GM21619 (cell line): ENCODE results near the gene COPZ2.
A peak's percentile ranks its signal among the peaks of the same experiment; 100 is the strongest.
"Not testable (repeated sequence)": the region's sequence is repeated elsewhere in the genome, so short reads cannot be mapped to it uniquely, and the experiment has no call there.

ENCODE experiments used
- ATAC-seq: cut with Tn5 transposase; IDR thresholded peaks from one replicate; pipeline ENCODE4 v1.9.1; 2021; ENCODE audit not compliant: unreplicated experiment

The COPZ2 gene

DNA sequence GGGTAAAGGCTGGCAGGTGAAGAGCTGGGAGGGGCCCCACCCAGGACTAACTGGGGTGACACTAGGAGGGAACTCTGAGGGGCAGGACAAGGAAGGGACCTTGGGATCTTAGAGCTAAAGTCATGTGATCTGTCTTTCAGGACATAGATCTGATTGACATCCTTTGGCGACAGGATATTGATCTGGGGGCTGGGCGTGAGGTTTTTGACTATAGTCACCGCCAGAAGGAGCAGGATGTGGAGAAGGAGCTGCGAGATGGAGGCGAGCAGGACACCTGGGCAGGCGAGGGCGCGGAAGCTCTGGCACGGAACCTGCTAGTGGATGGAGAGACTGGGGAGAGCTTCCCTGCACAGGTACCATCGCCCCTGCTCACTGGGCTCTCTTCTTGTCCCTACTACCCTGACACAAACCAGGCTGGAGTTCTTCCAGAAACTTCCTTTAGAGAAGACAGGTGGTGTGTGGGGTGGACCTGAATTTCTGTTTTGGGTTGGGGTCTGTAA lies 18.7 kb upstream of the COPZ2 start:
- no peak for ATAC-seq

DNA sequence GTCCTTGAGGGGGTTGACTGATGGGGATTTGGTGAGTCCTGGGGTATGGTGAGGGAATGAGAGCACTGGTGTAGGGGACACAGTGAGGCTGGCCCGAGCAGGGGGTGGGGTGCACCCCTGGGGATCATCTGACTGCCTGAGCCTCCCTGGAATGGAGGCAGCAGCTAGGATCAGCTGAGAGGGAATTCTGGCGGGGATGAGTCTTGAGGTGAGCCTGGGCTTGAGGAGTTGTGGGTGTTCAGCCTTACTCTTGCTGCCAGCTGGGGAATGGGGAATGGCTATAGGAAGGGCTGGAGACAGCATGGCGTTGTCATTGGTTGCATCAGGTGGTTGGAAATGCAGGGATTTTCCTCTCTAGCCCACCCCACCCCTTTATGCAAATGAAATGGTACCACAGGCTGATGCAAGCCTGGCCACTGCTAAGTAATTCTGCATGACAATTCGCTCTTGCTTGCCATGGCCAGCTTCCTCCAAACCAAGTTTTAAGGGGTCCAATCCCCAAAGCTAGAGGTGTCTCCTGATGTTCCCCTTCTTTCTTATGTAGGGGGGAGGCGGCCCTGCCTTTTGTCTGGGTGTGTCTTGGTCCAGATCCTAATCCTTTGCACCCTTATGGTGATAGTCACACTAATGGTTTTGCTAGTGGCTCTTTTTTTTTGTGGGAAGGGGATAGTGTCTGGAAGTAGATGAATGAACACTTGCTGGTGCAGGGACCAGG lies 18.1 kb upstream of the COPZ2 start:
- ATAC-seq, result peak; percentile 55

DNA sequence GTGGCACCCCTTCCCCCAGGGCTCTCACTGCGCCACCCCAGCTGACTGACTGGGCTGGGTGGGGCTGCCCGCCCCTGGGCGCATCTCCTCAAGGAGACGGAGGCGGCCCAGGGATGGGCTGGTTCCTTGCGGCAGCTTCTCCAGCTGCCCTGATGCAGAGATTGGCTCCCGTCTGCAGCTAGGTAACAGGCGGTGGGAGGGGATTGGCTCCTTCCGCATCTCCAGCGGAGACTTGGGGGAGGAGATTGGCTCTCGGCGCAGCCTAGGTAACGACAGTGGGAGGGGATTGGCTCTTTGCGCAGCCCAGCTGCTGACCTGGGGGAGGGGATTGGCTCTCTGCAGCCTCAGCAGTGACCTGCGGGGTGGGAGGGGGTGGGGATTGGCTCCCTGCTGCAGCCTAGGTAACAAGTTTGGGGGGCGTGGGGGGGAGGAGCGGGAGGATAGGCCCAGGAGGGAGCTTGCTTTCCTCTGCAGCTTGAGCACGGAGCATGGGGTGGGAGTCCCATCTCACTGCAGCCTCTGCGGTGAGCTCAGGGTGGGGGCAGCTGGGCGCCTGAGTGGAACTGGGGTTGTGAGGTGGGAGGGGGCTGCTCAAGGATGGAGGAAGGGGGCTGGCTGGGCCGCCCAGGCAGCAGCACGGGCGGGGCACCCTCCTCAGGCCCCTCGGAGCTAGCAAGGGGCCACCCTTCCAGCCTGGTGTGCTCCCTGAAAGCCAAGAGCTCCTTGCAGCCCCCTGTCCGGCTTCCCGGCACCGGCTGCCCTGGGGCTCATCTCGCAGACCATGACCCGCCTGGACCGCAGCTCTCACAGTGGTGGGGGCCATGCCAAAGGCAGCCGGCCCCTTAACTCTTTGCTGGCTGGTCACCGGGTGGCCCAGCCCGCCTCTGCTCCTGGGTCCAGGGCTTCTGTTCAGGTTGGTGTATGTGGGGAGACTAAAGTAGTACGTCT lies 16.9 kb upstream of the COPZ2 start:
- no peak for ATAC-seq

DNA sequence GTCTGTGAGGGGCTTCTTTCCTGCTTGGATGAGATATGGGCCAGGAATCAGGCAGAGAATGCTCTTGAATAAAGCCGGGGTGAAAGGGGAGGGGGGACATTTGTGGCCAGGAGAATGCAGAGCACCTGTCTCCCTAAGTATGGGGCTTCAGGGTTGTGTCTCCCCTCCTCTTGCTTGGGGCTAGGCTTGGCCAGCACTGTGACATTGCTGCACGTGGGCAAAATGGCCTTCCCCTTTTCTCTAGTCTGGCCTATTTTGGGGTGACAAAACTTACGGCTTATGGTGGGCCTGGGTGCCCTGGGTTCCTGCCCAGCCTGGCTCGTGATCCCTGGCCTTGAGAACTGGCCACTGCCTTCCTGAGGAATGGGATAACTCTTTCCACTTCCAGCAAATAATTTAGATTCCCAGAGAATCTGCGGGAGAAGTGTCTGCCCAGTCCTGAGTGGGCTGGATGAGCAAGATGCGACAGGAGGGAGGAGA lies 16.2 kb upstream of the COPZ2 start:
- no peak for ATAC-seq

DNA sequence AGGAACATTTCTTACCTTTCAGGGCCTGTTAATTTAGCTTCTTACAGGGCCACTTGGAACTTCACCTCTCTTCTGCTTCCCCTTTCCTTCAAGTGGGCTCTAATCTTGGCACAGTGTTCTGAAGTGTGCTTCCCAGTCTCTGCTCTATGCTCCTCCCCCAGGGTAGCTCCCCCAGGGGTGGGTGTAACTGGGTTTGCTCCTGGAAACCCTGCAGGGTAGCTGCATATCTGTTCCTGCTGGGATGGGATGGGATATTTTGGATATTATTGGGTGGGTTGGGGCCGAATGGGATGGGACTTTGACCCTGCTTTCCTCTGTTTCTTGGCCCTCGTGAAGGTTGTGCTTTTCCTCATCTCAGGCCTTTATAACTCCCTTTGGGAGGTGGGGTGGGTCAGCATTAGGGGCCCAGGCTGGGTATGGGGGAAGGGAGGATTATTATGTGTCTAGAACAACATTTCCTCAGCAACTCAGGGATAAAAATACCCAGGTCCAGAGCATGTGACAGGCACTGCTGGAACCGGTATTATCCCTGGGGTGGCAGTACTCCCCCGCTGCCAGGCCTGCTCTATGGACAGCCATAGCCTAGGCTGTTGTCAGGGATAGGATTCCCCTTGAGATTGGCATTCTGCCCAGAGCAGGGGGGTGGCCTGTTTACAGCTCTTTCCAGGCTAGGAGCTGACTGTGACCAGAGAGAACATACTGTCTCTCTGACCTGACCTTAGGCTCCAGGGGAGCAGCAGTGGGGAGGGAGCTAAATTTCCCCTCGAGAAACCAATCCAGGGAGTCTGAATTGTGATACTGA lies 15.6 kb upstream of the COPZ2 start:
- ATAC-seq, result no peak

DNA sequence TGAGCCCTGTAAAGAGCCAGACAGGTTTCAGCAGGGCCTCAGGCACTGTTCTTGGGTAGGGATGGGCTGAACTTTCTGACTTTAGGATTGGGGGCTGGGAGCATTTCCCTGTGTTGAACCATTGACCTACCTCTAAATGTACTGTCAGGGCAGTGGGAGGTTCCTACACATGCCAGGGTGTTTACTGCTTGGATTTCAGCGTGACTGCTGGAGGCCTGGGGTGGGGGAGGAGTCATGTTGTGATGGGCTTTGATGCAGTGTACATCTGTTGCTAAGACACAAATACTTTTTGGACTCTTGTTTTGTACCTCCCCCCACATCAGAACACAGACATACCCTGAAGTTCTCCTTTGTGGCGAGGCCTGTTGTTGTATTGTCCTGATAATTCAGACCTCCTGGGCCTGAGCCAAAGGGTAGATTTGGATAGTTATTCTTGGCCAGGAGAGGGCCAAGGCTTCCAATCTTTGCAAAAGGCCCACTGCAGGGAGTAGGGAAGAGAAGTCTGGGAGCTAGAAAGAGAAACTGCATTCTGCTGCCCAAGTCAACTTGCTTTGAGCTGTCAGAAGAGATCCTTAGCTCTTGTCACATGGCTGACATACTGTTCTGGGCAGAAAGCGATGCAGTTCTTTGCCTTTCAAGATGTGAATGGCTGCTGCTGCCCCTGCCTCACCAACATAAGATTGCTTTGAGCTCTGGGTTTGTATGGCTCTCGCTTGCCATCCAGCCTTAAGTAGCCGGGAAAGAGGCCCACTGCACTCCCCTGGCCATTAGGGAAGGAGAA lies 14.3 kb upstream of the COPZ2 start:
- ATAC-seq, result no peak

DNA sequence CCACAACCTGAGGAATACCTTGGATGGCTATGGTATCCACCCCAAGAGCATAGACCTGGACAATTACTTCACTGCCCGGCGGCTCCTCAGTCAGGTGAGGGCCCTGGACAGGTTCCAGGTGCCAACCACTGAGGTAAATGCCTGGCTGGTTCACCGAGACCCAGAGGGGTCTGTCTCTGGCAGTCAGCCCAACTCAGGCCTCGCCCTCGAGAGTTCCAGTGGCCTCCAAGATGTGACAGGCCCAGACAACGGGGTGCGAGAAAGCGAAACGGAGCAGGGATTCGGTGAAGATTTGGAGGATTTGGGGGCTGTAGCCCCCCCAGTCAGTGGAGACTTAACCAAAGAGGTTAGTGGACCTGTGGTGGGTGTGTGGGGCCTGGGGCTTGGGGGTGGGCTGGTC lies 13.7 kb upstream of the COPZ2 start:
- no peak for ATAC-seq

DNA sequence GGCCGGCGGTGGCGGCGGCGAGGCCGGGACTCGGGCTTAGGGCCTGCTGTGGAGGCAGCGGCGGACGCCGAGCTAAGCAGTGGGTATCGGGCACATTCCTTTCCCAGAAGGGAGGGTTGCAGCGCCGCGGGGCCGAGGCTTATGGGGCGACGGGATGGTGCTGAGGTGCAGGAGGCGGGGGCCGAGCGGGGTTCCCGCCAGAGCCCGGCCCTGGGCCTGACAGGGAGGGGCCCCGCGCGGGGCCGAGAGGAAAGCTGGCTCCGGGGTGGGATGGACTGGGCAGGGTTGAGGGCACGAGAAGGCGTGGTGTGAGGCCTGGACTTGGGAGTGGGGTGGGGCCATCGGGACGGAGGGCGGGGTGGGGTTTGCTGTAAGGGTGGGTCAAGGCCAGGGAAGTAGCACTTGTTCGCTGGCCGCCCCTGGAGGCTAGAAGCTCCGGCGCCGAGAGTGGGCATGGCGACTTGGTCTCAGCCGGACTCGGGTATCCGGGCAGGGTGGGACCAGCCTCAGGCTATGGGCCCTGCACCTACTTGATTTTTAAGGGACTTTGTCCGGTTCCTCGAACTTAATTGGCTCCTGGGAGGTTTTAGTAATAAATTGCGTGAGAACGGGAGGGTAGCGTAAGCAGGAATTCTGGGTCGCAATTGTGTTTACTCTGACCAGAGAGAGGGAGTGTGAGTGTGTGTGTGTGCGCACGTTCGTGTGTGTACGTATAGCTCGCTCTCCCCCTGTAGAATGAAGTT lies 11.0 kb upstream of the COPZ2 start:
- ATAC-seq, result peak; percentile 35

DNA sequence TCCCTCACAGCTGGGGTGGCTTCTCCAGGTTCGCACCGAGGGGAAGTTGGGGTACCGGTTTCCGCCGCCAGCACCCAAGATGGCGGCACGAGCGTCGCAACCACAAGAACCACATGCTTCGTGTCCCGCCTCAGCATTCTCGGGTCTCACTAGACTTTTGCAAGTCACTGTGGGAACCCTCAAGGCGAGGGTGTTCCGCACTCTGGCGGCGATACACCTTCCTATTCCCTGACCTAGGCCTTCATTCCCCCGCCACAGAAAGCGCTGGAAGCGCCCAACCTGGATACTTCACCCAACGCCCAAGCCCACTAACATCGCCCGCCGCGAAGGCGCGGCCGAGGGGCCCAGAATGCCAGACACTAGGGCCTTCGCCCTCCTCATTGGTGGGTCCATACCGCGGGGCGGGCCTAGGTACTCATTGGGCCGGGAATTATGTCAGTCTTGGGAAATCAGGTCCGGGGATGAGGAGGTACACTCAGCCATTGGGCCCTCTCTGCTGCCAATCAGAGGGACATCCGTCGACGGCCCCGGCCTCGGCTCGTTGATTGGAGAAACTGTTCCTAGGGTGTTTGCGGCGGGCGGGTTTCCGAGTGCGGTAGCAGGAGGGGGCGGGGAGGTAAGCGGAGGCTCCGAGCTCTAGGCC lies 10.3 kb upstream of the COPZ2 start, which contains the start of gene NFE2L1:
TSS of gene NFE2L1 (plus strand) at position 619 of the 643 bp plus-strand sequence. CDS start 2,760 bp downstream, outside the sequence.
- ATAC-seq, result peak; percentile 87

DNA sequence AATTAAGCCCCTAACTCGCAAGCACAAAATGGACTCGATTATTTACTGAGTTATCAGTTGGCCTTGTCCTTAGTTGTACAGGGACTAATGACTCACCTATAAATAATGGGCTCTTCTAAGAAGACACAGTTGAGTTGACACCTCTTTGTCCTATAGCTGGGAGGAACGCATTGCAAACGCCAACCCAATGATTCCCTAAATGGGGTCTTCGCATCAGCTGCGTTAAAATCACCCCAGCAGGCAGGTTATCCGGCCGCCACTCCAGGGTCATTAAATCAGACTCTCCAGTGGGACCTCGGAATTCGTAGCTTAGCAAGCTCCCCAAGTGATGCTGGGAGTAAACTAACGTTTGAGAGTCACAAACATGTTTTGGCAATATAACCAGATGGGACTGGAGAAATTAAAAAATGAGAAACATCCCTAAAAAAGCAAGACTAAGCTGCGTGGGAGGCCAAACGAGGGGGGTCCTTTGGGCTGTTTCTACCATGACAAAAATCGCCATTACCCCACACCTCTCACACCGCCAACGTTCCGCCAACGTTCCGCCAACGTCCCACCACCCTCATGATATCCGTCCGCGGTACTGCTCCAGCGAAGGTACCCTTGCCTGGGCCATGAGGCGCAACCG lies 9.6 kb upstream of the COPZ2 start:
- no peak for ATAC-seq

DNA sequence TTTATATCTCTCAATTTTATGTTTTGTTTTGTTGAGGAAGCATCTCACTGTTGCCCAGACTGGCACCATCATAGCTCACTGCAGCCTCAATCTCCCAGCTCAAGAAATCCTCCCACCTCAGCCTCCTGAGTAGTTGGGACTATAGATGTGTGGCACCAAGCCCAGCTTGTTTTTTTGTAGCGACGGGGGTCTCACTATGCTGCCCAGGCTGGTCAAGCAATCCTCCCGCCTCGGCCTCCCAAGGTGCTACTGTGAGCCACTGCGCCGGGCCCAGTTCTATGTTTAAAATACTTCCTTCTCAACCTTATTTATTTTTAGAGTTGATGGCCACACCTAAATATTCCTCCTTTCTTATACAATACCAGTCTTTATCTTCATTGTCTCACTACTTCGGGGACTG lies 8.7 kb upstream of the COPZ2 start:
- ATAC-seq, result no peak

DNA sequence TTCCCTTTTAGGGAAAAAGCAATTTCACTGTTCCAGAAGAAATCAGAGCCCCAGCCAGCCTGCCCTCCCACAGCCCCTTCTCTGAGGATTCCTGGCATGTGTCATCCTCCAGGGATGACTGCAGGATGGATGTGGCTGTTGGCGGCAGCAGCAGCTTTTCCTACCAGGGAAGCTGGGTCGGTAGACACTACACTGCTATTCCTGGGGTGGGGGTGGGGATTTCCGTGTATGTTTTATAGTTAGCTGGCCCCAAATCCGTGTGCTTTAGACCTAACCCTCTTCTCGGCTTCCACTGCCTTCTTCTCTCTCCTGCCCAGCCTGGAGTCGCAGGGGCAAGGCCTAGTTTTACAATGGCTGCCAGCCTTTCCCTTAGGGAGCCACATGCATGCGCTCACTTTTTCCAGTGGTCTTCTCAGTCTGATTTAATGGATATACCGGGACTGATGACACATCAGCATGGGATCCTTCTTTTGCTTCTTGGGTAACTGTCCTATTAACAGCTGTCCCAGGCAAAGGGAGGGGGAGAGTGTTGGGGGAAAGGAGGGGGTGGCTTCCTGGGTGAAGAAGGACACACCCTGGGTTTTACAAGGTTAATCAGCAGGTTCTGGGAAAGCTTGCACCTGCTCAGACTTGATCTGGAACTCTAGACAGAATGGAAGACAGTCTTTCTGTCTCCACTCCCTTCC lies 7.9 kb upstream of the COPZ2 start:
- no peak for ATAC-seq

DNA sequence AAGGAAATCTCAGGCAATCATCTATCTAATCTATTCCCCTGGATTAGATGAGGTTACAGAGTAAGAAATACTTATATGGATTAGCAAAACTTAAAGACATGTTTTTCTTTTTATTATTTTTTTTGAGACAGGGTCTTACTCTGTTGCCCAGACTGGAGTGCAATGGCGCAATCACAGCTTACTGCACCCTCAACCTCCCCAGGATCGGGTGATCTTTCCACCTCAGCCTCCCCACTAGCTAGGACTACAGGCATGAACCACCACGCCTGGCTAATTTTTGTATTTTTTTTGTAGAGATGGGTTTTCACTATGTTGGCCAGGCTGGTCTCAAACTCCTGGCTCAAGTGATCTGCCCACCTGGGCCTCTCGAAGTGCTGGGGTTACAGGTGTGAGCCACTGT lies 7.3 kb upstream of the COPZ2 start:
- ATAC-seq, result no peak

DNA sequence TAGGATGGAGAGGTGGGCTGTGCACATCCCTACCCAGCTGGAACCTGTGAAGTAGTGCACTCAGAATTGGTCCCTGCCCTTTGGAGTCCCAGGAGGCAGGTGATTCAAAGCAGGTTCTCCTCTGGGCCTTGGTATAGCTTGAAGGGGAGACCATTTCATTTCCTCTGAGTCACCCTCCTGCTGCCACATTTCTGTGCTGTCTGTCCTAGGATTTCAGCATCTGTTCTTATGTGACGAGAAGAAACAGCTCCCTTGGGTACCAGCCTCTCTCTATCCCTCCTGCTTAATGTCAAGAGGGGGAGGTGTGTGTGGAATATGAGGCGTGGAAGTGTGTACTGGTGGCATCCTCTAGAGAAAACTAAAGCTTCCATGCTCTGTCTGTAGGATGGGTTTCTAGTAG lies 5.6 kb upstream of the COPZ2 start:
- no peak for ATAC-seq

DNA sequence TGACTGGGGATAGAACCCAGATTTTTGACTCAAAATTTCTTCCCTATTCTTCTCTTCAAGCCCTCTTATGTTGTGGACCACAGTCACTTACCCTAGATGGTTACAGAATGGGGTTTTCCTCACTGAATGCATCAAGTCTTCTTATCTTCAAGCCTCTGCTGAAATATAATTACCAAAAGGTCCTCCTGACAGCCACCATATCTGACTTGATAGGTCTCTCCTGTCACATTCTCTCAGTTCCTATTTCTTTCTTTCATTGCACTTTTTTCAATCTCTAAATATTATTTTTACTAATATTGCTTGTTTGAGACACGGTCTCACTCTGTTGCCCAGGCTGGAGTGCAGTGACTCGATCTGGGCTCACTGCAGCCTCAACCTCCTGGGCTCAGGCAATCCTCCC lies 1.1 kb upstream of the COPZ2 start:
- ATAC-seq, result no peak

DNA sequence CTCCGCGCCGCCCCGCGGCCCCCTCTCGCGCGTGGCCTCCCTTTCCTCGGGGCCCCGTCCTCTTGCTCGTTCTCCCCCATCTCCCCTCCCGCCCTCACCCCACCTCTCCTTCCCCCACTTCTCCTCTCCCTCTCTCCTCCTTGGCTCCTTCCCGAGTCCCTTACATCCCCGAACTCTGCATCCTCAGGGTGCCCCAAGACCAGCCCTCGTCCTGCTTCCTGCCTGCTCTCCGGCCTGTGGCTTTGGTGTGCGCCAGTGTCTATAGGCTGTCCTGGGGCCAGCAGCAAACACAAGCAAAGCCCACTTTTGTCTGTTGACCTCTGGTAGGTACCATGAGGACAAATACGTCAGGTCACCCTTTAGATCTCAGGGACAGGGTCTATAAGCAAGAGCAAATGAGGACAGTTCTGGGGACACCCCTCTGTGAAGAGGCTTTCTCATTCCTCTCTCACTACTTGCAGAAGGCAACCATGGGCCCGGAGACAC lies 284 bp upstream of the COPZ2 start:
- no peak for ATAC-seq

DNA sequence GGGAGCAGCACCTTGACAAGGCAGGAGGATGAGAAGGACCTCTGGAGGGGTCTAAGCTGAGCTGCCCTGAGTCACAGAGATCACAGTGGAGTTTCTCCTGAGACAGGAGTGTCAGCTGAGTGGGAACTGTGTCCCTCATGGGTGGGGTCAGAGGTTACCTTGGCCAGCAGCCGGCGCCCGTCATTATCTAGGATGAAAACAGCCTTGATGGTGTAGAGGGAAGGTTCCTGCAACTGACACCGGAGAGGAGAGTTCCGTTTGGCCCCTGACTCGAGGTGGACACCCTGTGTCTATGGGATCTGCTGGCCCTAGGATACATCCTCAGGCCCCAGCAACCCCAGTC lies 933 bp downstream of the COPZ2 start:
- ATAC-seq, result no peak

DNA sequence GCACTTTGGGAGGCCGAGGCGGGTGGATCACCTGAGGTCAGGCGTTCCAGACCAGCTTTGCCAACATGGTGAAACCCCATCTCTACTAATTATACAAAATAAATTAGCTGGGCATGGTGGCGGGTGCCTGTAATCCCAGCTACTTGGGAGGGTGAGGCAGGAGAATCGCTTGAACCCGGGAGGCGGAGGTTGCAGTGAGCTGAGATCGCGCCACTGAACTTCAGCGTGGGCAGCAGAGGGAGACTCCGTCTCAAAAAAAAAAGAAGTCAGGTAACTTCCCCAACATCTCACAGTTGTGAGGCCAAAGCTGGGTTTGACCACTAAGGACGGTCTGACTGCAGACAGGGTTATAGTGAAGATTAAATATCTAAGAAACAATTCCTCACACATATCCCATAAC lies 2.9 kb downstream of the COPZ2 start:
- not testable (repeated sequence) for ATAC-seq
